Measurements from ENCODE around the gene USP31.

Gene USP31

DNA sequence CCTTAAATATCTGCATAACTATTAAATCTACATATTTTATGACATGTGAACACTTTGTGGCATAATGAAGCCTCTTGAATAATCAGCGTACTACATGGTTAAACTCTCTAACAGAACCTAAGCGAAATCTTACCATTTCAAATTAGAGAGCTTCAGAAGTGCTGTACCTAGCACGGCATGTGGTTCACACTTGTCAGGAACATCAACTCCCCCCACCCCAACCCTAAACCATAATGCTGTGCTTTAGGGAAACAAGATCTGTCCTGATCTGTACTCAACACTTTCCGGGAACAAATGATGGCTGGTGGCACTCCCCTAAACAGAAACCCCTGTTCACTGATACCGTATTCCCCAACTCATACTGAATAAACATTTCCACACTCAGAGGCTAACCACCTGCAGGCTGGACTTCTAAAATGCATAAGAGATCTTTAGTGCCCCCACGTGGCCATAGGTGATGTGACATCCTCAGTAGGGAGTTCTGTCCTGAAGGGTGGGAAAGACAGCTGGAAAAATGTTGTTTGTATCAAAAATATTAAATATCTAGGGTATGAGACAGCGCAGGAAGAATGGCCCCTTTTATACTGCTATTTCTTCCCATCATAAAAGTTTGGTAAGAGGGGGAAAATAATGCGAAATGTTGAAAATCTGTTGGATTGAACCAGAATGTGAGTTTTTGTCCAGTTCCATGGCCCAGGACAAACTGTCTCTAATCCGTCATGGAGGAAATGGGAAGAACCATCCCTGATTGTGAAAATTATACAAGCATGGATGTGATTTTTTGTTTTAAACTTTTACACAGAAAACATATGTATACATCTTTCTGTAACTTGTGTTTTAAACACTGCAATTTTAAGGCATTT, 88.6 kb downstream of the USP31 start:
- peak in 1 of 2 donors; percentile 29 for DNase-seq (ENCODE audit: low read depth in 2 of 2)

DNA sequence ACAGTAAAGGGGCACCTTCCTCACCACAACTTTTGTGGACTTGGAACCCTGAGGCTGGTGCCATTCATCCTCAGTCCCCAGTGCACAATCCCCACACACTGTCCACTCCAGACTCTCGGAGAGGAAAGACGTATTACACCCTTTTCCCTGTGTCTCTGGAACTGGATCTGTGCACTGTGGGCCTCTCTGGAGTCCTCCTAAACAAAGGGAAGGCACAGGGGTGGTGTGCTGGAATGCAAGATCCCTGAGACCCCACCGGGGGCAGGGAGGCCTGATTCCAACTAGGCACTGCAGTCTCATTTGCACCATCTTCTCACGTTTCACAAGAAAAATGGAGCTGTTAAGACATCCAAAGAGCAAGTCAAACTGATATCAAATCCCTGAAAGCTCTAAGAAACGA, 89.8 kb downstream of the USP31 start:
- no peak for DNase-seq (ENCODE audit: low read depth in 2 of 2)

DNA sequence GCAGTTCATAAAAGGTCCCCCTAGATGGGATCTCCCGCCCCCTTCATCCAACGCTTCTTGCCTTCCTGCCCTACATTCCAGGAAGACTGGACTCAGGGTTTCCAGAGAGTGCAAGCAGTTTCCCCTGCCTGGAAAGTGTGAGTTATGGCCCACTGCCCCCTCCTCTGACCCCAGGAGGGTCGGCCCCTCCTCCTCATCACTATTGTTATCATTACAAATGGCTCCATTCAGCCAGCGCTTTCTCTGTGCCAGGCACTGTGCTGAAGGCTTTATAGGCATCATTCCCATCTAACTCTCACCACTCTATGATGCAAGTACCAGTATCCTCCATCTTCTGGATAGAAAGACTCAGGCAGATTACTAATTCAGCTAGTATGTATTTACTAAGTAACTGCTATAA, 90.7 kb downstream of the USP31 start:
- DNase-seq (ENCODE audit: low read depth in 2 of 2) = no peak

DNA sequence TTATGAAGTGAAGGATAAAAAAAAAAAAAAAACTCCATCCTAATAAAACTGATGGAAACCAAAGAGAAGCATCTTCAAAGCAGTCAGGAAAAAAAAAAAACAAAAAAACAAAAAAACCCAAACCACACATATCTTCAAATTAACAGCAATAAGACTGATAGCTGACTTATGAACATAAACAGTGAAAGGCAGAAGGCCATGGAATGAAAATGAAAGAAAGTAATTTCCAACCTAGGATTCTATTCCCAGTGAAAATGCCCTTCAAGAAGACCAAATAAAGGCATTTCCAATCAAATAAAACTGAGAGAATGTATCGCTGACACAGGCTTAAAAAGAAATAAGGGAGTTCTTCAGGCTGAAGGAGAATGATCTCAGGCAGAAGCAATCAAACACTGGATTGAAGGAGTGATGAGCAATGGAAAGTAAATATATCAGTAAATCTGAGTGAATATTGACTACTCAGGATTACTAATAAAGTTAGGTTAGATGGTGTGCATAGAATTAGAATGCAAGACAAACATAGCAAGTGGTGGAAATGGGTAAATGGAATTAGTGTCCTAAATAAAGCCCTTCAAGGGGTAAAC, 92.1 kb downstream of the USP31 start:
- DNase-seq (ENCODE audit: low read depth in 2 of 2) = no peak

DNA sequence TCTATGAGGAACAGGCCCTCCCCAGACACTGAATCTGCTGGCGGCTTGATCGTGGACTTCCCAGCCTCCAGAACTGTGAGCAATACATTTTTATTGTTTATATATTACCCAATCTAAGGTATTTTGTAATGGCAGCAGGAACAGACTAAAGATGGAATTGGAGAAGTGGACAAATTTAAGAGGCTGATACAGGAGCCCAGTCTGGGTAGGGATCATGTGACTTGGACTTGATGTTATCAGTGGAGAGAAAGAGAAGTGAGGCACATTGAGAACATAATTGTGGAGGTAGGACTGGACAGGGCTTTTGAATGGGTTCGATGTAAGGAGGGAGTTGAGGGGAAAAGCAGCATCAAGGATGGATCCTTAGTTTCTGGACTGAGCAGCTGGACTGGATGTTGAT, 93.8 kb downstream of the USP31 start:
- DNase-seq (ENCODE audit: low read depth in 2 of 2) = no peak

DNA sequence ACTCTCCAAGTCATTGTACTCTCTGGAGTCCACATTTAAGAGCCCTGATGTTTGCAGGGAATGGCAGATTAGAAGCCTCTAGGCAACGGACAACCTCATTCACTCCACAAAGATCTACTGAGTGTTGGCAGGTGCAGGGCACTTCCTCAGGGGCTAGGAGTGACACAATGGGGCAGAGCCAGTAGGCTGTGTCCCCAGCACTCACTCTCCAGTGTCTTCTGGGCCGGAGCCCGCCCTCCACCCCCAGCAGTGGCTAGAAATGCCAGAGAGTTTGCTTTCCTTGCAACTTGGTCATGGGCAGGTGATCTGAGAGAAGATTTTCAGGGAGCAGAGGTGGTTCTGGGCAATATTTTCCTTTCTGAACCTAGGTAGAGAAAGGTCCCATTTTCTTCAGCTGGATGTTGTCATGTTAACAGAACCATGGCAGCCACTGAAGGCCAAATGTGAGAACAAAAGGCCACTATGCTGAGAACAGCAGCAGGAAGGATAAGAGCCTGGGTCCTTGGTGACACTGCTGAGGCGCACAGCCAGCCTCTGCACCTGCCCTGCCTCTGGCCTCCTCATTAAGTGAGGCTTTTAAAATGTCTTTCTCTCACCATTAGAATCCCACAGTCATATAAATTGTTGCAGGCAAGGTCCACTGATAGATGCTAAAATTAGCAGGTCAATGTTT, 96.2 kb downstream of the USP31 start:
- no peak for DNase-seq (ENCODE audit: low read depth in 2 of 2)

DNA sequence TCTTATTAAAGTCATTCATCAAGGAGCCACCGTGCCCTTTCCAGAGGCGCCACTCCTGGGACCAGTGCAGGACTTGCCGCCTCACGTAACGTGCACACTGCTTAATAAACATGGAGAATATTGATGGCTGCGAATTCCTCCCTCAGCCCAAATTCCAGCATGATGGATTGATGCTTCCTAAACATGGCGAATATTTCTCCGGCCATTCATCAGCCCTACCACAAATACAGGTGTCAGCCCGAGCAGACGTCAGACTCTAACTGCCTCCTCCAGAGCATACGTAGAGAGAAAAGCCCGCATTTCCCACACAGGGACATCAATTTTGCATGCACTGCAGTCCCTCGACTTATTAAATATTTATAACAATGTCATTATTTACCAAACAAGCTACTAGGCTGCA, 97.0 kb downstream of the USP31 start:
- no peak for DNase-seq (ENCODE audit: low read depth in 2 of 2)

DNA sequence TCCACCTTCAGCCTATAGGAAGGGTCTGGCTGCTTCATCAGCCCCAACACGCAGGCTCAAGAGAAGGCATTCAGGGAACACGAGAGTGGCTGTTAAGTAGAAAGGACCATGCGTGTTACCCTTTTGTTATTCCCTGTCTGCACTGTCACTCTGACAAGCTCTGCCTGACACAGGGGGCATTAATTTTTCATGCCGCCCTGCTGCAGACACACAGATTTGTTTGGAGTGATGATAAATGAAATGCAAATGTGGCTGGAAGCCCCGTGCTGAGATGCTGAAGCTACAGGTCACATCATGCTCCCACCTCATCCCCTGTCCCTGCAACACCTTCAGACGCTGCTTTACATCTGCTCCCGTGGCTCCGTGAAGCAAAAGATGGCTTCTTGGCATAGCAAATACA, 97.7 kb downstream of the USP31 start:
- no peak for DNase-seq (ENCODE audit: low read depth in 2 of 2)

DNA sequence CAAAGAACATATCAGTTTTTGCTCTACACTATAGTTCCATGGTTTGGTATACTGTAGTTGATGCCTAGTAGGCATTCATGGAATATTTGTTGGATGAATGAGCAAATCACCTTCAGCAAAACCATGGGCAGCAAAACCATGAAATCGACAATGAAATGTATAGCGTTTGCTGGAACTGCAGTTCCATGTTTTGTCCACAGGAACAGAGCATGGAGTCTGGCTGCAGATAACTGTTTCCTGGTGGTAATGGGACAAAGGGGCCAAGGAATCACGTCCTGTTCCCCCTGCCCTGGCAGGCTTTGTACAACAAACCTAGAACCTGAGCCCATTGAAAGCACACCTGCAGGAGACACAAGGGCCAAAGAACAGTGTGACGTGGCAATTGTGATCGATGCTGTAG, 101.1 kb downstream of the USP31 start:
- DNase-seq (ENCODE audit: low read depth in 2 of 2) = no peak

DNA sequence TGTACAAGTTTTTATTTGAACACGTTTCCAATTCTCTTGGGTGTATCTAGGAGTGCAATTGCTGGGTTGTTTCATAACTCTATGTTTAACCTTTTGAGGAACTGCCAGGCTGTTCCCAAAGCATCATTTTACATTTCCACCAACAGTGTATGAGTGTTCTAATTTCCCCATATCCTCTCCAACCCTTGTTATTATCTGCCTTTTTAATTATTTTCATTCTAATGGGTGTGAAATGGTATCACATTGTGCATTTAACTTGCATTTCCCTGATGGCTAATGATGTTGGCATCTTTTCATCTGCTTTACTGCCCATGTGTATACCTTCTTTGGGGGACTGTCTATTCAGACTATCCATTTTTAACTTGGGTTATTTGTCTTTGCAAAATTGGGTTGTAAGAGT, 104.2 kb downstream of the USP31 start:
- DNase-seq (ENCODE audit: low read depth in 2 of 2) = no peak

DNA sequence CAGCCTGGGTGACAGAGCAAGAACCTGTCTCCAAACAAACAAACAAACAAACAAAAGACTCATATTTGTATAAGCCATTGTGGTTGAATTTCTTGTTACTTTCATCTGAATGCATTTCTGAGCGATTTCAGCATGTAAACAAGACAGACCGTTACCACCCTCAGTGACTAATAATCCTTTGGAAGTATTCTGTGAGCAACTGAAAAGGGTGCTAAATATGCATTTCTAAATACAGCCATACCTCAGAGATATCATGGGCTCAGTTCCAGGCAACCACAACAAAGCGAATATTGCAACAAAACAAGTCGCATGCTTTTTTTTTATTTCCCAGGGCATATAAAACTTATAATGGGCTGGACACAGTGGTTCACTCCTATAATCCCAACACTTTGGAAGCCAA, 109.0 kb downstream of the USP31 start:
- DNase-seq (ENCODE audit: low read depth in 2 of 2) = no peak

DNA sequence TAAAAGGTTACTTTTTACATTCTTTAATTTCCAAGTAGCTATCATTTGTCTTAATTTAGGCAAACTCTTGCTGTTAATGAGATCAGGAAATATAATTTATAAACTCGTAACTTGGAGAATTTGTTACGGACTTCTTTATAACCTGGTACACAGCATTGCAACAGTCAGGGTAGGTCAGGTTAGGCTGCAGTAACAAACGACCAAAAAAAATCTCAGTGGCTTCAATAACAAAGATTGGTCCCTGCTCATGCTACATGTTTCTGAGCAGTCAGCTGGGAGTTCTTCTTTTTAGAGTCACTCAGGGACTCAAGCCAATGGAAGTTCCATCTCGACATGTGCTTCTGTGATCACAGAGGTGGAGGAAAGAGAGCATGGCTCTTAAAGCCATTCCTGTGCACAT, 110.1 kb downstream of the USP31 start:
- no peak for DNase-seq (ENCODE audit: low read depth in 2 of 2)

DNA sequence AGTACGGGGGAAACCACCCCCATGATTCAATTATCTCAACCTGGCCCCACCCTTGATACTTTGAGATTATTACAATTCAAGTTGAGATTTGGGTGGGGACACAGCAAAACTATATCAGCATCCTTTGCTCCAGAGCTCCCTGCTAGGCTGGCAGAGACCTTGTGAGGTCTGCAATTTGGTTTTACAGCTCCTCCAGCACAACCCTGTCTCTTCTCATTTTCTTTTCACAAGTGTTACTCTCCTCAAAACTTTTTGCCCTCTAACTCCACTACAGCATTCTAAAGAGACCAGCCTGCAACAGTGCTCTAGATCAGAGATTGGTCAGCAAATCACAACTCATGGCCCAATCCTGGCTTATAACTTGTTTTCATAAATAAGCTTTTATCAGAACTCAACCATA, 114.0 kb downstream of the USP31 start:
- DNase-seq (ENCODE audit: low read depth in 2 of 2) = no peak

DNA sequence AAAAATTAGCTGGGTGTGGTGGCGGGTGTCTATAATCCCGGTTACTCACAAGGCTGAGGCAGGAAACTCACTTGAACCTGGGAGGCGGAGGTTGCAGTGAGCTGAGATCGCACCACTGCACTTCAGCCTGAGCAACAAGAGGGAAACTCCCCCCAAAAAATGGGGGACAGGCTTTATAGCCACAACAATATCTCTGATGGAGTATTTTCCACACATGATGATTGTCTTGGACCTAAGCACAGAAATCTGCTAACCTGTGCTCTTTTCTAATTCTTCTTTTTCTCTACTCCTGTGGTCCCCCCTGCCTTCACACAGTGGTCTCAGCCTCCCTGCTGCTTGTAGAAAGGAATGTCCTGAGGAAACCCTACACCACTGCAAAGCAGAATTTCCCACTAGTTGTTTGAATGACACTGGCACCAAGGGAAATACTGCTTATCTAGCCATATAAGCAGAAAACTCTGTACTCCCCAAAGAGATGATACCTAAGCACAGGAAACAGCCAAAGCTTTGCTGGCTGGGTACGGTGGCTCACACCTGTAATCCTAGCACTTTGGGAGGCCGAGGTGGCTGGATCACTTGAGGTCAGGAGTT, 117.6 kb downstream of the USP31 start:
- DNase-seq (ENCODE audit: low read depth in 2 of 2) = no peak

DNA sequence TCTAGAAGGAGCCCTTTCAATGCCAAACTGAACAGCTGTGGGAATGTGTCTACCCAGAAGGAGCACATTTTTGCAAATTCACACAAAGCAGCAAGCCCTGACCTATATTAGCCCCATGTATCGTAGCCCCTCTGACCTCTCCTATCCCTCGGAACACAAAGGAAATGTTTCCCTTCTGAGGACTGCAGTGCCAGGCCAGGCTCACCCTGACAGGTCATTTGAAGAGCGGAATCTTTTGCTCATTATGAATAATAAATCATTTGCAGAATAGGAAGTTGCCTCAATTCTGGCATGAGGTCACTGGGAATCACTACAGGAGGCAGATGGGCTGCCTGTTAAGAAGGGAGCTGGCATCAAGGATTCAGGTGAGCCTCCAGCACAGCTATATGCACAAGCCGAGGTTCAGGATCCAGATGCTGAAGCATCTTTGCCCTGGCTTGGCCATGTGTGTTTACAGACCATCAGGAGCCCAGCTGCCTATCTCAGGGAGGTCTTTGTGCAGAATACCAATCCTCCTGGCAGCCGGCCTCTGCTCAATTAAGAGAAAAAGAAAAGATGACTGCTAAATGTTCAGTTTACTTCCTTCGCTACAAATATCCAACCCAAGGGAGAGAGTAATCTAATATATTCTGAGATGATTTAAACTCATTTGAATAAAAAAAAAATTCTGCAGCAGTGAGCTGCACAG, 119.4 kb downstream of the USP31 start:
- DNase-seq (ENCODE audit: low read depth in 2 of 2) = no peak

DNA sequence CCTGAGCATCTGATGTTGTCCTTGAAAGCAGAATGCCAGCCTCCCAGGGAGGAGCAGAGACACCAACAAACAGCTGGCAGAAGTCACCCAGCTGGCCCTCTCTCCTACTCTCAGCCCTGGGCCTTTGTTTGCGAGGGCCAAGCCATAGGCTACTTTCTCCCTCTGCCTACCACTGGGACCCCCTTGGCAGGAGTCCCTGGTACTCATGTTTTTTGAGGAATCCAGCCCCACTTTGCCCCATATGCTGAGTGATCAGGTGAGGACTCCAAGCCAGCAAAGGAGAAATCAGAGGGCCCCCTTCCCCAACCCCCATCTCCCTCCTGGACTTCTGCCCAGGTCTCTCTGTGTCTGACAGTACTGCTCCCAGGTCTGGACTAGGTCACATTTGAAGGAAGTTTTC, 121.9 kb downstream of the USP31 start:
- no peak for DNase-seq (ENCODE audit: low read depth in 2 of 2)

DNA sequence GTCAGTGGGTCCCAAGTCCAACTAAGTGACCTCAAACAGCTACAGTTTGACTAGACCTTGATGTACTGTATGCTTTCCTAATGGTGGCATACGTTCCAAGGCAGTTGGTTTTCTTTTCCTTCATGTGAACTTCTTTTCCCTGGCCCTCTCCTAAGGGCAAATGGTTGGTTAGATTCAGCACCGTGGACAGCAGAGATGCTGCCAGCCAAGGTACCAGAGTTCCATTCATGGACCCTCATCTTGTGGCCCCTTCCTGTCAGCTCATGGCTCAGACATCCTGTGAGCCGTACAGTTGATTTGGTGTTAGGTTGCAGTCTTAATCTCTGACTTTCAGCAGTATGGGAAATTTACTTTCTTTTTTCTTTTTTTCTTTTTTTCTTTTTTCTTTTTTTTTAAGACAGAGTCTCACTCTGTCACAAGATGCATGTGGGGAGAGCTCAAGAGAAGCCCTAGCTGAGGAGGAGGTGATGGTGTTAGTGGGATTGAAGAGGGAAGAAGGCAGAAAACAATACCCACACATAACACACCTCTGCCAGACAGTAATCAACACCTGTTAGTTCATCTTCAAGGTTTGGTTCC, 122.4 kb downstream of the USP31 start:
- DNase-seq (ENCODE audit: low read depth in 2 of 2) = no peak

DNA sequence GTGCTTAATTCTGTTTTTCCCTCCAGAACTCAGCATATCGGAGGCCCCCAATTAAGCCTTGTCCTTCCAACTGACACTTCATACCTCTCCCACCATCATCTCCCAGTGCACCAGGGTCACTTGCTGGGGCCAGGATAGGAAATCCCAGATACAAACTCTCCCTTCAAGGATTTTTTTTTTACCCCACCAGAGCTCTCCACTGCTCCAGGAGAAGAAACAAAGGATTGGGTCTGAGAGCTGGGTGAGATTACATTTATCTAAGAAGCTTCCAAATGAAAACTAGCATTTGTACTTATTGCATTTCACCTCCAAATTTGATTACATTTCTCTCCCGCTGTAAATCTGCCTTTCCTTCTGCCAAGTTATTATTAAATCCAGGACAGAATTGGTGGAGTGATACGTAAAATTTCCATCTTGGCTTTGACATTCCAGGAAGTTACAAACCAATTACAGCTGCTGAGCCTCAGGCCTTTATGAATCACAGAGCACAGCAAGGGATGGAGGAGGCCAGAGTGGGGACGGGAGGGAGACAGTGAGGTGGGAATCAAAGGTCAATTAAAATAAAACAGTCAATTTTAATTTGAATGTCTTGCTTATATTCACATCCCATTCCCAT, 123.5 kb downstream of the USP31 start:
- DNase-seq (ENCODE audit: low read depth in 2 of 2) = no peak

DNA sequence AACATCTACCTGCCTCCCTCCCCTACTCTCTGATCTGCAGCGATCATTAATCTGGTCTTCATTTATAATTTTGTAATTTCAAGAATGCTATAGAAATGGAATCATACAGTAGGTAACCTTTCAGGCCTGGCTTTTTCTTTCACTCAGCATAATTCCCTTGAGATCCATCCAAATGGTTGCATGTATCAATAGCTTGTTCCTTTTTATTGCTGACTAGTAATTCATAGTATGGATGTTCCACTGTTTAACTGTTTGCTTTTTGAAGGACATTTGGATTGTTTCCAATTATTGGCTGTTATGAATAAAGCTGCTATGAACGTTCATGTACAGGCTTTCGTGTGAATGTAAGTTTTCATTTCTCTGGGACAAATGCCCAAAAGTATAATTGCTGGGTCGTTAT, 125.2 kb downstream of the USP31 start:
- no peak for DNase-seq (ENCODE audit: low read depth in 2 of 2)

DNA sequence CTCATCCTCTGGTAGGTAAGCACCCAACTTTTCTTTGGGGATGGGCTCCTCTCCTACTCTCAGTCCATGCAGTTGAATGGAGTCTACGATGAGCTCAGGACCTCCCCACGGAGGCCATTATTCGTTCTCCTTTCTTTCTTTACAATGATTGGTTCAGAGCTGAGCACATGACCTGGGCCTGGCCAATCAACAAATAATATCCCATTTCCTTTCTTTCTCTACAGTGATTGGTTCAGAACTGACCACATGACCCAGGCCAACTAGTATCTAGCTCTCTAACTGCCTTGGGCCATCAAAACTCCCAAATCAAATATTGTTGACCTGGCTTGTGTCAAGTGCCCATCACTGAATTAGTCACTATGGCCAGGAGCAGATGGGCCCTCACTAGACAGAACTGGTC, 129.2 kb downstream of the USP31 start:
- DNase-seq (ENCODE audit: low read depth in 2 of 2) = no peak

DNA sequence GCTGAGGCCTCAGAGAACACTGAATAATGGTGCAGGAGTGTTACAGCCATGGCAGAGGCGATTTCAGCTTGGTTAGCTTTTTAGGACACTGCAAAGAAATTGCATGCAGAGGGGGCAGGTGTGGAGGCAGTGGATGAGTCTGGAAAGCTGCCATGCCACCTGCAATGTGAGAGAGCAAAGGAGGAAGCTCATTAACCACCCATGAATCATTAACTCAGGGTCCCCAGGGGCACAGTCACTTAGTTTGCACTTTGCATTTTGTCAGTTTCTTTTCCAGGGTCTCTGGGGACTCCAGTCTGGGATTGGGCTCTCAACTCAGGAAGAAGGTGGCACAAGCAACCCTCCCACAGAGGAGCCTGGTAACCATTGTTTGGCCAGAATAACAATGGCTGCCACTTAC, 132.9 kb downstream of the USP31 start:
- no peak for DNase-seq (ENCODE audit: low read depth in 2 of 2)
